GM19467 (cell line): ENCODE results near the gene C2orf69.

Source experiments
- ATAC-seq: cut with Tn5 transposase; IDR thresholded peaks from one replicate; pipeline ENCODE4 v1.9.1; 2021; ENCODE audit warnings: mild to moderate bottlenecking, moderate library complexity; ENCODE audit not compliant: unreplicated experiment

C2orf69 gene, protein sequence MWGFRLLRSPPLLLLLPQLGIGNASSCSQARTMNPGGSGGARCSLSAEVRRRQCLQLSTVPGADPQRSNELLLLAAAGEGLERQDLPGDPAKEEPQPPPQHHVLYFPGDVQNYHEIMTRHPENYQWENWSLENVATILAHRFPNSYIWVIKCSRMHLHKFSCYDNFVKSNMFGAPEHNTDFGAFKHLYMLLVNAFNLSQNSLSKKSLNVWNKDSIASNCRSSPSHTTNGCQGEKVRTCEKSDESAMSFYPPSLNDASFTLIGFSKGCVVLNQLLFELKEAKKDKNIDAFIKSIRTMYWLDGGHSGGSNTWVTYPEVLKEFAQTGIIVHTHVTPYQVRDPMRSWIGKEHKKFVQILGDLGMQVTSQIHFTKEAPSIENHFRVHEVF

DNA sequence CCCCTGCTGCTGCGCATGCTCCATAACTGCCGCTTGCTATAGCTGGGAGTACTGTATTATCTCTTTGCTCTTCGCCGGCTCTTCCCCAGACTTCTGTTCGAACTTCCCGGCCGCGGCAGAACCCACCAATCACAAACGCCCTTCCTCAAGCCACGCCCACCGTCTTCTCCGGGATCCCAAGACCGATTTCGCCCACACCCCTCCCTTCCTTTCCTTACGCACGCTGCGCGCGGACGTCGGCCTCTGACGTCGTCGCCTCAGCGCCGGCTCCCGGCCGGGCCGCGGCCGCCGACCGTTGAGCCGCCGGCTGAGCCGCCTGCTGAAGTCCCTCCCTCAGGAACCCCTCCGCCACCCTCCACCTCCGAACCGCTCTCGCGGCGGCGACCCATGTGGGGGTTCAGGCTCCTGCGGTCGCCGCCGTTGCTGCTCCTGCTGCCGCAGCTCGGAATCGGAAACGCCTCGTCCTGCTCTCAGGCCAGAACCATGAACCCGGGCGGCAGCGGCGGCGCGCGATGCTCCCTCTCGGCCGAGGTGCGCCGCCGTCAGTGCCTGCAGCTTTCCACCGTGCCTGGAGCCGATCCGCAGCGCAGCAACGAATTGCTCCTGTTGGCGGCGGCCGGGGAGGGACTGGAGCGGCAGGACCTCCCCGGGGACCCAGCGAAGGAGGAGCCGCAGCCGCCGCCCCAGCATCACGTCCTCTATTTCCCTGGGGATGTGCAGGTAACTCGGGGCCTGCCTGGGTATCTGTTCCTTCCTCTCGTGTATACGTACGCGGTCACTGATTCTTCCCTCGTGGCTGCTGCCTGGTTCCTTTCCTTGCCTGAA lies at the start of gene C2orf69:
Gene C2orf69, plus strand, starts transcription at position 242 of the 825 bp plus-strand sequence. Its CDS starts 146 bp downstream, at position 388.
- ATAC-seq = peak; percentile 93

DNA sequence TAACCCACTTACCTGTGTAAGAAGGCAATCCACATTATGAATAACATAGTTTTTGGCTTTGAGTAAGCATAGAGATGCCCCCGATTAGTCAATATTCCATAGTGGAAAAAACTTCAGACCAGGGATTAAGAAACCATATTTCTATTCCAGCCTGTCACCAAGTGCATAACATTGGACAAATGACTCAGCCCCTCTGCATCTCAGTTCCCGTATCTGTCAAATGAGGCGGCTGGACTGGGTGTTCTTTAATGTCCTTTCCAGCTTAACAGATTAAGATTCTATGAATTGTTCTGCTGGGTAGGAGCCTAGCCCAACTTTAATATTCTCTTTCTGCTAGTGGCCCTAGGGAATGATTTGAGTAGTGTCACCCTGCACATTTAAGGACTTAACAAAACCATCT lies 48.3 kb upstream of the C2orf69 start:
- ATAC-seq = no peak

DNA sequence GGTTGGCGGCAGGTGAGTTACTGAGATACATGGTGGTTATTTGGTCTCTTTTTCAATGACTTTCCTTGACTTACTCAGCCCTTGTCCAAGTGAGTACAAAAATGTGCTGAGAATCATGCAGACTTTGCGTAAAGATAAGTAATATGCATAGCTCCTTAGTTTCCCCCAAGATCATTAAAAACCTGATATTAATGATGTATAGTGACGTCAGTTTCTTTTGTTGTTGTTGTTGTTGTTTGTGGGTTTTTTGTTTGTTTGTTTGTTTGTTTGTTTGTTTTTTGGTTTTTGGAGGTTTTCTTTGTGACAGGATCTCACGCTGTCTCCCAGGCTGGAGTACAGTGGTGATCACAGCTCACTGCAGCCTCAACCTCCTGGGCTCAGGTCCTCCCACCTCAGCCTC lies 45.2 kb upstream of the C2orf69 start:
- no peak for ATAC-seq

DNA sequence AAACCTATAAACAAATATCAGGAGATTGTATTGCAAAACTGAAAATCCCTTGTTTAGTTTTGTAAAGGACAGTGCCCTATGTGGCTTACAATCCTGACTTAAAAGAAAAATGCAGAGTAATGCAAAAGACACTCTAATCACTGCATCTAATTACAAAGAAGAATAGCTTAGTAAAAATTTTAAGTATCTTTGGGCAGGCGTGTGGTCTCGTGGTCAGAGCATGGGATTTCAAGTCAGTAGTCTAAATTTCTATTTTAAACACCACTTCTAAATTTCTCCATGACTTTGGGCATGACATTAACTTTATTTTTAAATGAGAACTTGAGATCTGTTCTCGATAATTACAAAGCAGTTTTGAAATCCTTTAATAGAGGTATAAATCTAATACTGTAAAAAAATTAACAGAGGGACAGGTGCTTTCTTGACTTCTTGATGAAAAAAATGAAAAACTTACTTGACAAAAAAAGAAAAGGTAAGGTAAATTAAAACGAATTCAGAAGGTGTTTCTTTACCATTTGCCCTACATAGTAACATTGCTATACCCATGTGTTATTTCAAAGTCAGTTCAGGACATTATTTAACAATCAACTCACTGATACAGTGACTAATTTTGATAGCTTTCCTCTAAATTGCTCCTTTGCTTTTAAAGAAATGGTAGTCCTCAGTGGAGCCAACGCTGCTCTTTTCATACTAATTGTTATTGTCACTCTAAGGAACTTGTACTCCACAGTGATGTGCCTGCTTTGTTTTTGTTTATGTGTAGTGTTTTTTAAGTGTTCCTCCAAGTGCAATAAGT lies 42.5 kb upstream of the C2orf69 start:
- ATAC-seq = no peak

DNA sequence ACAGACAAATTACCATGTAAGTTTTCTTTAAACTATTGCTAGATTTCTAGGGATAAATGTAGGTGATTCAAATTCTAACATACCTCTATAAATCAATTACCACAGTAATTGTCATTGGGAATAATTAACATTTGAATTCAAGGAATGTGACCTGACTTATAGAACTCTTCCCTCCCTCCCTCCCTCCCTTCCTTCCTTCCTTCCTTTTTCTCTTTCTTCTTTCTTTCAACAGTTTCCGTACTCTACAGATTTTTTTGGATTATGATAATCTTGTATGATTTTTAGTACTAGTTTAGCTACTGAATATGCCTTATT lies 41.9 kb upstream of the C2orf69 start:
- no peak for ATAC-seq

DNA sequence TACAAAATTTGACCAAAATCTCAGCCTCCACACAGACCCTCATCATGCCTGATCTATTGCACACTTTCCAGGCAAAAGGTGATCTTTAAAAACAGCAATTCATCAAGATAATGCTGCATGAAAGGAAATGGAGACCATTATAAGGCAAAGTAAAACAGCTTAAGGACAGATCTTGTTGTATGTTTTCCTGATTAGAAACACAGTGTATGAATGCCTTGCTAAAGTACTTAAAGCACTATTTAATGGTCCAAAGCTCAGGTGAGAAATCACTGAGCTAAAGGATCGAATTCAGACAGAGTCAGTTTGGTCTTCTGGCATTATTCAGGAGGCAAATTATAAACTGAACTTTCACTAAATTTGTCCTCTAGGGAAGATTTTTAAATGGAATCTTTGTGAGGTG lies 41.4 kb upstream of the C2orf69 start:
- no peak for ATAC-seq

DNA sequence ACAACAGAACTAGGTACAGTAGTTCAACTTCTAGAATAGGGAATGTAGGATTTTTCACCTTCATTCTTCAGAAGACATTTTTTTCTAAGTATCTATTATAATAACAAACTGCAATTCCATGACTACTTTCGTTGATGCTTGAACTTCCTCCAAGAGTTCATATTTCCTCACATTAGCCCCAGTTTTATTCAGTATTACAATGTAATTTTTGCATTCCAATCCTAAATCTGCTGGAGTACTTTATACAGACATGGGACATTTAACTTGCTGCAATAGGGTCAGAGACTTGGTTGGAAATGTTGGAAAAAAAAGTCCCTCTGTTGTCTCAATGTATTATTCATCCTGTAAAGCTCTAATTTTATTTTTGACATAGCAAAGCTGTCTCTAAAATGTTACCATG lies 40.5 kb upstream of the C2orf69 start:
- ATAC-seq = no peak

DNA sequence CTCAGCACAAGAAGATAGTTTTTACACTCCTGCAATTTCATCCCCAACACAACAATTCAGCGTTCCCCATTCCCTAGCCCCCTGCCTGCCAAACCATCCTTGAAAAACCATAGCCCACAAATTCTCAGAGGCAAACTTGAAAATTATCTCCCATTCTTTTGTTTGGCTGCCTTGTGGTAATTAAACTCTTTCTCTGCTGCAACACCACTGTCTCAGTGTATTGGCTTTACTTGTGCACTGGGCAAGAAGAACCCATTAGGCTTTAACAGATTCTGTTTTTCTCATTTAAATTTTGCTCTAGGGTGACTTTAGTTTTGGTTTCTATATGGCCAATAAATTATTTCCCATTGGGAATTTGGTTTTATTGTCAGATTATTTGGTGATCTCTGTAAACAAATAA lies 36.9 kb upstream of the C2orf69 start:
- no peak for ATAC-seq

DNA sequence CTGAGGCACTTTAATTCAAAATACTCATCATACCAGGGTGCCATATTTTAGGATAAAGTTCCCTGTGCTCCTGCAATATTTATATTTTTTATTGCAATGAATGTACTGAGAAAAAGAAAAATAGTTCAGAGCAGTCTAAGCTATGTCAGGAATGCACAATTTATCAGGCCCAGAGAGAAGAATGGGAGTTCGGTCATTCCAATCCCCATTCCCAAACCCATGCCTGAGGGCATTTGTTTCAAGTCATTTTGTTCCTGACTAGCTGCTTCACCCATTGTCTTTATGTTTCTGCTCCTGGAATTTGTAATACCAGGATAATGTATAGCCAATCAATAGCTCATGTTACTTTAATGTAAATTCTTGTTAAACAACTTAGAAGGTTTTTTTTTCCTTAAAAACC lies 35.7 kb upstream of the C2orf69 start:
- ATAC-seq = no peak

DNA sequence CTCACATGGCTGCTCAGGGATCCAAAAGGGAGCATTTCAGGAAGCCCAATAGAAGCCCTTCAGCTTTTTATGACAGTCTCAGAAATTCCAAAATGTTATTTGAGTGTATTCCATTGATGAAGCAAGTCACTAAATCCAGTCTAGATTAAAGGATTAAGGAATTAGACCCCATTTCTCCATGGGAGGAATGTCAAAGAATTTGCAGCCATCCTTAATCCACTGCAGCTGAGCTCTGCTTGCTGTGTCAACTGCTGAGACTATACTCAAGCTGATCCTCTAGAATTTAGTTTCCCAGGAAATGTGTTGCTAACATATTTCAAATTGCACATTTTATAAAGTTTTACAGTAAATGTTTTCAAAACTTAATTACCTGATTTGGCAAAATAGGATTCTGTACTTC lies 28.4 kb upstream of the C2orf69 start:
- ATAC-seq = no peak

DNA sequence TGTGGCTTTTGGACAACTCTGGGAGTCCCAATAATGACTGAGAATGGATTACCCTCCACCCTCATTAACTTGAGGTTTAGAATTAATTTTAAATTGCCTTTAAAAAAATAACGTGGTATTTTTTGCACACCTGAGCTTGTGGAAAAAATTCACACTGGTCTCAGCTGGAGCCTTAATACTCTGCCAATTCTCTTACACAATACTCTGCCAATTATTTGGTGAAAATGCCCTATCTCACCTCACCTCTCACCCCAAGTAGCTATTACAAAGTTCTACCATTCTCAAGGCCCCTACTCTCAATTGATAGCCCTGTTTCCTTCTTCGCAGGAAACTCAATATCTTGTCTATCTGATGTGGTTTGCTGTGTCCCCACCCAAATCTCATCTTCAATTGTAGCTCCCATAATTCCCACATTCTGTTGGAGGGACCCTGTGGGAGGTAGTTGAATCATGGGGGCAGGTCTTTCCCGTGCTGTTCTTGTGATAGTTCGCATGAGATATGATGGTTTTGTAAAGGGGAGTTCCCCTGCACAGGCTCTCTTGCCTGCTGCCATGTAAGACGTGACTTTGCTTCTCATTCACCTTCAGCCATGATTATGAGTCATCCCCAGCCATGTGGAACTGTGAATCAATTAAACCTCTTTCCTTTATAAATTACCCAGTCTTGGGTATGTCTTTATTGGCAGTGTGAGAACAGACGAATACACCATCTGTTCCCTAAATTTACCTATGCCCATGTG lies 27.4 kb upstream of the C2orf69 start:
- ATAC-seq = no peak

DNA sequence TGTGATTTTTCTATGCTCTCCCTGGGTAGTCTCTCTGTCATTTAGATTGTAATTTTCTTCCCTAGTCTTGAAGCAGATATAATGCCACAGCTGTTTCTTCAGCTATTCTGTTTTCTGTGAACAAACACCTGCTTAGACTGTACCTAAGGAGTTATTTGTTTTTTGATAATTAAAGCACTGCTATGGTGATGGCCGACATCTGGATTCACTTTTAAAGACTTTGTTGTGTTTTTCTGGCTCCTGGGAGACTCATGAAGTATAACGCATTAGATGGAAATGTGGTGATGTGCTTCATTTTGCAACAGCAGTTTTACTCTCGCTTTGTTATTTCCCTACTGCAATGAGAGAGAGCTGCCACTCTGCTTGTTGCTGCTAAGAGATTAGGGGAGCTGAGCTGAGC lies 15.7 kb upstream of the C2orf69 start:
- no peak for ATAC-seq

DNA sequence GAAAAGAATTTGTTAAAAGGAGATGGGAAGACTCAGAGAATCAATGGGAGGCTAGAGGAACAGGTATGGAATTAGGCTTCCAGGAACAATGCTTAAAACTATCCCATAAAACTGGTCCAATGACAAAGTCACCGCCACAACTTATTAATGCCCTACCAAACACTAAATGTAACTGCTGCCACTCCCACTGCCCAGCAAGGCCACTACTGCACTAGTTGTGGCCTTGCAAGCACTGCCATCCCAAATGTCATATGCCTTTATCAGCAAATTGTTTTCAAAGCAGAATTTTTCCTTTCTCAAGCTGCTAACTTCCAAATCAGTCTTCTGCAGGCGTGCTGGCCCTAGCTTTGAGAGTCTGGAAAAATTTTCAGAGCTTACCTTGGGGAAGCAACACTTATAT lies 14.5 kb upstream of the C2orf69 start:
- no peak for ATAC-seq

DNA sequence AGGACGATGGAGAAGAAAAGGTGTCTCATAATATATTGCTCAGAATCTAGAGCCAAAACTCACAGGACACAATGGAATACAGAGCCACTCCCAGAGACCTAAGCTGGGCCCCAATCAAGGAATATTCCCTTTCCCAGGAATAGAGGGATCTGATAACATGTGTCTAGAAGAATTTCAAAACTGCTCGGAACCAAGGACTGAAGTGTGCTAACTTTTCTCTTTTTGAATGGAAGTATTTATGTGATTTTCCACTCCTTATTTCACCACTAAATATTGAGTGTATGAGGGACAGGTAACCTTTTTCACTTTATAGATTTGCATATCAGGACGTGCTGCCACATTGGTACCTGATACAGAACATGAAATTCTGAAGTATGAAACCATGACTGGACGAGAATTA lies 9.2 kb upstream of the C2orf69 start:
- no peak for ATAC-seq

DNA sequence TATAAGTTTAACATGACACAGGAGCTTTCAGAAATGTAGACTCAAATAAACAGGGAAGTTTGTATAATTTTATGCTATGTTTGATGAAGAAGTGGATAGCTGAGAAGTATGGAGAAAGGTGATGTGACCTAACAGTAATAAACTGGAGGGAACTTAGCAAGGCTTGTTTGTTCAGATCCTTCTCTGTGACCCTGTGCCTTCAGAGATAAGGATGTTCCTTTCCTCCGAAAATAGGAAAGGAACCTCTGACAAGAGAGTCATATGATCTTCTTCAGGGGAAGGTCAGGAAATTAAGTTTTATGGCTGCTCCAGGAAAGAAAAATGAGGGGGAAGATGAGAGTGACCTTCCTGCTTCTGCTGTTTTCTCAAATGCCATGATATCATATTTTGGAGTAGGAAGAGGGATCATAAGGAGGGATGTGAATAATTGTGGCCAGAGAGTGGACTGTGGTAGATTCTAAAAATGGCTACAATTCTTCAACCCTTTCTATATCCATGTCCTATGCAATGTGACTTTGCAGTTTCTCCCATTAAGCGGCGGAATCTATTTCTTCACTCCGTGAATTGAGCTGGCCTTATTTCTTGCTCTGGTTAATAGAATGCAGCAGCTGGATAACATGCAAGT lies 8.5 kb upstream of the C2orf69 start:
- ATAC-seq = no peak

DNA sequence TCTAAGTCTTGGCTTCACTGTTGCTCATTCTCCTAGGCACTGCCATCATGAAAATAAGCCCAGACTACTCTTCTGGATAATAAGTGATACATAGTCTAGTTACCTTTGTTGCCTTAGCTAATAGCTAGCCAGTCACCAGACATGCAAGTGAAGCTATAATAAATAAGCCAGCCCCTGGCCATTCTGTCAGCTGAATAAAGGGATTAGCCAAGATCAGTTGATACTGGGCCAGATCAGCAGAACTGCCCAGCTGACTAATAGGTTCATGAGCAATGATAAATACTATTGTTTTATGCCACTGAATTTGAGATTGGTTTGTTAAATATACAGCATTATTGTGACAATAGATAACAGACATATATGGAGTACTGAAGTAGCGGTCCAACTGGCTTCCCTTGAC lies 8.0 kb upstream of the C2orf69 start:
- ATAC-seq = no peak

DNA sequence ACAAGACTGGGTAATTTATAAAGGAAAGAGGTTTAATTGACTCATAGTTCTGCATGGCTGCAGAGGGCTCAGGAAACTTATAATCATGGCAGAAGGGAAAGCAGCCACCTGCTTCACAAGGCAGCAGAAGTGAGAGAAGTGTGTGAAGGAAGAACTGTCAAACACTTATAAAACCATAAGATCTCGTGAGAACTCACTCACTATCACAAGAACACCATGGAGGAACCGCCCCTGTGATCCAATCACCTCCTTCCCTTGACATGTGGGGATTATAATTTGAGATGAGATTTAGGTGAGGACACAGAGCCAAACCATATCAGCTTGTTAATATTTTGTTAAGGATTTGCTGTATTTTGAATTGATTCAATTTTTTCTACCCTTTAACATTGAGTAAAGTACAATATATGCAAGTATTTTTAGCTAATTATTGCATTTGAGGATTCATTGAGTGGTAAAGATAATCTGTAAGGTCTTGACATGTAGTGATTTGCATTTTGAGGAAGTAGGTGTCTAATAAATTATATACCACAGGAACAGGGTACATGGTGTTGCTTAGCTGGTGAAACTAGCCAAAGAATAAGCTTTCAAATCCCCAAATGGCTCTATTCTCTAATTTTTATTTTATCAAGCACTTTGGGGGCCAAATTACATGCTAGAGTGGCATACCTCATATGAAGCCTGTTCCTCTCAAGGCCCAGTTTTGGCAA lies 3.9 kb upstream of the C2orf69 start:
- ATAC-seq = no peak

DNA sequence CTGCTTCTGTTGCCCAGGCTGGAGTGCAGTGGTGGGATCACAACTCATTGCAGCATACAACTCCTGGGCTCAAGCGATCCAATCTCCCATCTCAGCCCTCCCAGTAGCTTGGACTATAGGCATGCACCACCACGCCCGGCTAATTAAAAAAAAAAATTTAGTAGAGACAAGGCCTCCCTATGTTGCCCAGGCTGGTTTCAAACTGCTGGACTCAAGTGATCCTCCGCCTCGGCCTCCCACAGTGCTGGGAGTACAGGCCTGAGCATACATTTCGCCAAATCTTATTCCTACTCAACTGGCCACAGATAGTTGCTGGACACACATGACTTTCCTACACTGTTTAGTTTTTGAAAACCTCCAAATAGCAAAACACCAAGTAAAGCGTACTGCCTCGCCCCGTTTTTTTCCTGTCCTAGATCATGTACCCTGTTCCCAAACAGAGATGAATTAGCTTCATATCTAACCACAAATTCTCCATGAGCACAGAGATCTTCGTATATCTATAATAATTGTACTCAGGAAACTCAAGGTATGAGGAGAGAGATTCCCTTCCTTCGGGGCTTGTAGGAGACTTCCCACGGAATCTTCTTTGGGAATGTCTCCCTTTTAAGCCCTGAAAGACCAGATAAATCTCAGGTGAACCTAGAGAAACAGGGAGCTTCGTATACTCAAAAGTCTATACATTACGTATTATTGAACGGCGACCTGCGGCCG lies 598 bp upstream of the C2orf69 start:
- no peak for ATAC-seq

DNA sequence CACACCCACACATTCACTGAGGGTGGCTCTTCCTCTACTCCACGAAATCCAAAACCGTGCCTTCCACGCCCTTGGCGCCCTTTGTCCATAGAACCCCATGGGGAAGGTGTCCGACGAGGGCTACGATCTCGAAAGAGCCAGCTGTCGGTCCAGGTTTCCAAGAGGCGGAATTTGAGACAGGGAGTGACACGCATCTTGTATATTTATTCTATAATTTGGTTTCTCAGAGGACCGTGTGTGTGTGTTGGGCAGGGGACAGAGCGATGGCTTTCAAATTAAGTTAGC lies 726 bp downstream of the C2orf69 start:
- no peak for ATAC-seq
